GM21786 (cell line): ENCODE measurements around the gene TECPR2.
A peak's percentile ranks its signal among the peaks of the same experiment; 100 is the strongest.
"Not testable (repeated sequence)": the region's sequence is repeated elsewhere in the genome, so short reads cannot be mapped to it uniquely, and the experiment has no call there.

Experiments used
- ATAC-seq: cut with Tn5 transposase; IDR thresholded peaks from one replicate; pipeline ENCODE4 v1.9.1; 2021; ENCODE audit not compliant: unreplicated experiment

TECPR2 gene

DNA sequence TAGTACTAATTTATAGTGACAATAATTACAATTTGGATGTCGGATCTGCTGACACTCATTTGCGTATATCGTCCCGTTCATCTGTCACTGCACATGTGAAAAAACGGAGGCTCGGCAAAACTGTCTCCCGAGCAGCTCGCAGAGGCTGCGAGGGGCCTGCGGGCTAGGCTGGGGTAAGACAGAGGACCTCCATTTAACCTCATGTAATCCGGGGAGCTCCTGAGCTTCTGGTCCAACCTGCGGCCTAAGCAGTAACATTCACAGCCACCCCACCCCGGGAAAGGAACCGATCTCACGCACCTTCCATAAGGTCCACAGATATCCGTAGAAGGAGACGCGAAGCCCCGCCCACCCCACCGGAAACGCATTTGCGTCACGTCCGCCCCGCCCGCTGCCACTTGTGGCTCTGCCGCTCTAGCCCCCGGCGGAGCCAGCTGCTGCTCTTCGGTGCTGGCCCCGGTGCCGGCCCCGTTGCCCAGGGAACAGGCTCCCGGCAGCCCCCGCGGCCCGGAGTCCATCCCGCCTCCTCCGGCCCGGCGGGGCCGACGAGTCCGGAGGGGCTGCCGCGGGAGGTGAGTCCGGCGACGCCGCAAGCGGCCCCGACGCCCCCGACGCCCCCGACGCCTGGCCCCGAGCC, at the start of gene TECPR2, which contains the start of gene CINP:
Gene TECPR2, plus strand, starts transcription at position 397 of the 637 bp plus-strand sequence. CDS start 13,781 bp downstream, outside the sequence.
Gene CINP, minus strand, starts transcription at position 346 of the 637 bp plus-strand sequence. Its CDS starts 39 bp downstream, at position 307.
- peak; percentile 92 for ATAC-seq

- ATAC-seq = no peak
These were observed 48.3 kb upstream of the TECPR2 start for GRCh38 chr14:102314242-102315011.

DNA sequence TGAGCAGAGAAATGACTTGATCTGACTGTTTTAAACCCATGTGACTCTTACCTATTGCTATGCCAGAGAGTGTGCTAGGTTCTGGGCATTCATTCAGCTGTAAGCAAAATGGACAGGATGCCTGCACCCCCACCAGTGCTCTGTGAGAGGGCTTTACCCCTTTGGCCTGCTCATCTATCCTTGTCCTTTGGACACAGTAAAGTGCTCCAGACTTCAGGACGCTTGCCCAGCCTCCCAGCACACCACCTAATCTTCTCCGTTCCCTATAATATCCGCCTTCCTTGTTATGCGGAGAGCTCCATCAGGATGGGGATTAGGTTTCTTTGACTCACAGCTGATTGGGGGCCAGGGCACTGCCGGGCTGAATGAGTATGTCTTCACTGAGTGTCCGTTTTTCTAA, 47.6 kb upstream of the TECPR2 start:
- no peak for ATAC-seq

DNA sequence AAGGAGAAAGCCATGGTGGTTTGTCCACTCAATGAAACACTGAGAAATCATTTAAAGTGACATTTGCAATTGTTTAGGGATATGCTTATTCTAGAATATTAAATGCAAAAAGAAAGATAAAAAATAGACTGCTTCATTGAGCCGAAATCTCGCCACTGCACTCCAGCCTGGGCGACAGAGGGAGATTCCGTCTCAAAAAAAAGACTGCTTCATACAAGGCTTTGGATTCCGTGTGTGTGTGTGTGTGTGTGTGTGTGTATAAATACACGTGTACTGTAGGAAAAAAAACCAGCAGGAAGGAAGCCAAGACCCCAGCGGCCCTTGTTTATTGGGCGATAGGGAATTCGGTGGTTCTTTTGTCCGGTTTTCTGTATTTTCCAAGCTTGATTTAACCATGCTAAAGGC, 46.4 kb upstream of the TECPR2 start:
- ATAC-seq = no peak

GRCh38 chr14:102316743-102317563, 45.8 kb upstream of the TECPR2 start:
- ATAC-seq = peak; percentile 58

DNA sequence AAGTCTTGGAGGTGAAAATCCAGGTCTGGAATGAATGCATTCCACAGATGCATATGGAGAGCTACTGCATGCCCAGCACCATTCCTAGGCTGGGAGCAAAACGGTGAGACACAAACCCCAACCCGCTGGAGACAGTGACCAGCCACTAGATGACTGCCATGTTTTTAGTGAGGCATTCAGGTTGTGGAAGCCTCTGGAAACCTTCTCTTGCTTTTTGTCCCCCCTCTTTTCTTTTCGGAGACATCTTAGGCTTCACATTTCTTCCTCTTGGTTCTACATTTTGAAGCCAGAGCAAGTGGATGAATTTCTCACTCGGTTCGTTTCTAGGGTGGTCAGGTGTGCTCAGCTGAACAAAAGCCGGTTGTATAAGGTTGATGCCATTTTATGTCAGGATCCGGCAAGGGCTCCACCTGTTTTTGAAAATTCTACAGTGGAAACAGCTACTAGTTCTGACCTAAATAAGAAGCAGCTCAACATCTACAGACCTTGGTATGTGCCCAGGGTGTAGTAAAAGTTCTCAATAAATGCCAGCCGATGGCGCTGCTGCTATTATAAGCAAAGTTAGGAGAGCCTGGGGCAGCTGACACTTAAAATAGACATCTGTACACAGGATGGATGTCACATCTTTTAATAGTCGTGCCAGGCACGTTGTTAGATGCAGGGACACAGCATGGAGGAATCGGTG, 45.0 kb upstream of the TECPR2 start:
- no peak for ATAC-seq

- ATAC-seq = no peak
These were observed 43.9 kb upstream of the TECPR2 start for GRCh38 chr14:102318781-102319276.

DNA sequence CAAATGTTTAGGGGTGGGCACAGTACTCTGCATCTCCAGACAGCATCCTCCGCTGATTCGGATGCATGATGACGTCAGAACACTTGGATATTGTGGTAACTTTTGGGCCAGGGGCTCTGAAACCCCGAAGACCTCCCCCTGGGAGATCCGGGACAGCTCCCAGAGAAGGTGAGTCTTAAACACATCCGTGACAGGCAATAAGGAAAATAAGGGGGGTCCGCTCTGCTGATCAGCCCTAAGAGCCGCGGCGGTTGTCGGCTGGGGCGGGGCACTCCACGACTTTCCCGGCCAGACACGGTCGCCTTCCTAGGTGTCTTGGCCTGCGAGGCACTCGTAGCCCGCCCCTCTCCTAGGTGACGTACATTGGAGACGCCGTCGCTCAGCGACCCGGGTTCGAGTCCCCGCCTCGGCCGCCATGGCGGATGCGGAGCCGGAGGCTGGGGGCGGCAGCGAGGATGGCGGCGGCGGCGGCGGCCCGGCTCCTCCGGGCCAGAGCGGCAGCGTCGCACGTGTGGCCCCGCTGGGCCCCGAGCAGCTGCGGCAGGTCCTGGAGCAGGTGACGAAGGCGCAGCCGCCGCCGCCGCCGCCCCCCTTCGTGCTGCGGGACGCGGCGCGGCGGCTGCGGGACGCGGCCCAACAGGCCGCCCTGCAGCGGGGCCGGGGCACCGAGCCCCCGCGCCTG, 43.2 kb upstream of the TECPR2 start, which contains the start of gene ZNF839:
Gene ZNF839, plus strand, starts transcription at position 396 of the 682 bp plus-strand sequence. Its CDS starts 20 bp downstream, at position 416.
- peak; percentile 49 for ATAC-seq

- ATAC-seq = no peak
These were observed 42.6 kb upstream of the TECPR2 start for GRCh38 chr14:102320033-102320660.

- no peak for ATAC-seq
These were observed 41.9 kb upstream of the TECPR2 start for GRCh38 chr14:102320671-102321455.

DNA sequence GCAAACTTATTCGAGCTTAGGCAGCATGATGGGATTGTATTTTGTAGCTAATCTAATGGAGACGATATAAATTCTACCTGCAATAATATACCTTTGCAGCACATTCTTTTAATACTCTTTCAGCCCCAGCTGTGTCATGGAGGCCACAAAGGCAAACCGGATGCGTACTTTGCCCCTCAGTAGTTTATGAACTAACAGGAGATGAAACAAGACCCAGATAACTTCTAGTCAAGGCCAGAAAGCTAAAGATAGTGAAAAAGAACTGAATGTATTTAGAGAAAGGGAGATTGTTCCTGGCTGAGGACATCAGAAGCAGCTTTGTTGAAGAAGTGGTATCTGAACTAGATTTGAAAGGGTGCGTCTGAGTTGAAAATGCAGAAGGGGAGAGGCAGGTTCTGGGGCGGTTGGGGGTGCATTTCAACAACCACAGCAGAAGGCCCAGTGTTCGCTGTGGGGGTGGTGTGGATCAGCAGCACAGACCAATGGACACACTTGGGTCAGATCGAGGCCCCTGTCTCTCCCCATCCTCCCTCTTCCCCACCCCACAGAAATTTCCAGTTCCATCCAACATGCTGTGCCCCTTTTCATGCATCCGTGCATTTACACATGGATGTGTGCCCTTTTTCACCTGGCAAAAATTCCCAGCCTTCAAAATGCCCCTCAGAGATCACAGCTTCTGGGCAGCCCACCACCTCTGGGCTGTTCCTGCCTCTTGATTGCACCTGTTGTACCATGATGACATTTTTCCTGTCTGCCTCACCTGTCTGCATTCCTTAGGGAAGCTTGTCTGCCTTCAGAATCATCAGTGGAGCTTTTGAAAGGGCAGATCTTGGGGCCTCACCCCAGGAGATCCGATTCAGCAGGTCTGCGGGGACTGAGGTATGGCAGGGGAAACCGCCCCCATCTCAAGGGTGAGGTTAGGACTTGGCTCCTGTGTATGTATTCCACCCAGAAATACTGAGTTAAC, 41.0 kb upstream of the TECPR2 start:
- ATAC-seq = no peak

DNA sequence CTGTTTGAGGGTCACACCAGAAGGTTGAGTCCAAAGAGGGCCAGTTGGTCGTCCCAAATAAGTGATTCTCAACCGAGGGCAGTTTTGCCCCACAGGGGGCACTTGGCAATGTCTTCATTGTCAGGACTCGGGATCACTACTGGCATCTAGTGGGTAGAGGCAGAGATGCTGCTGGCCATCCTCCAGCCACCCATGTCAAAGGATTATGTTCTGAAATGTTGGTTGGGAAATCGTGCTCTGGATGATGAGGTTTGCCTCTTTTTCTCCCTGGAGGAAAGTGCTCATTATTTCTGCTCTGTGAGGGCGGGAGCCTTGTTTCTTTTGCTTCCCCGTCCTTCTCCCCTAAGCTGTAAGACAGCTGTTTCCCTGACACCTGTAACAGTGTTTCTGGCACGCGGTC, 39.6 kb upstream of the TECPR2 start:
- ATAC-seq = no peak

DNA sequence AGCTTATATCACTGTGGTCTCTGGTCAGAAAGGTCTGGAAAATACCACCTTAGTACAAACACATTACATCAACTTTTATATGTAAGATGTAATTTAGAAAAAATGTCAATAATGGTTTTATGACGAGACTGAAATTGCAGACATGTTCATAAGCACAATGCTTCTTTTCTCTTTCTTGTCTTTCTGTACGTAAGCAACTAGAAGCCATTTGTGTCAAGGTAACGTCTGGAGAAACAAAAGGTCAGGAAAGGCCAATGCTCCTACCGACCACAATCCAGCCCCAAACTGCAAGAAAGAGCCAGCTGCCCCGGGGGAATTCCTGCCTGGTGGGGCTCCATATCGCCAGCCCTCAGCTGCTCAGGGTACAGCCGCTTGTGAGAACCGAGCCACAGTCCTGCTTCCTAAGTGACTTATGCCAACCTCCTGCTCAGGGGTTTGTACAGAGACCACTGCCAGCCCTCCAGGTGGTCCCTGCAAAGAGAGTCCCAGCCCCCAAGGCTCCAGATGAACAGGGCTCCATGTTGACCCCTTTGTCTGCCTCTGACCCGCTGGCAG, 36.9 kb upstream of the TECPR2 start:
- ATAC-seq = no peak

GRCh38 chr14:102326583-102326982, 36.2 kb upstream of the TECPR2 start:
- ATAC-seq = no peak

GRCh38 chr14:102329381-102329780, 33.4 kb upstream of the TECPR2 start:
- not testable (repeated sequence) for ATAC-seq

DNA sequence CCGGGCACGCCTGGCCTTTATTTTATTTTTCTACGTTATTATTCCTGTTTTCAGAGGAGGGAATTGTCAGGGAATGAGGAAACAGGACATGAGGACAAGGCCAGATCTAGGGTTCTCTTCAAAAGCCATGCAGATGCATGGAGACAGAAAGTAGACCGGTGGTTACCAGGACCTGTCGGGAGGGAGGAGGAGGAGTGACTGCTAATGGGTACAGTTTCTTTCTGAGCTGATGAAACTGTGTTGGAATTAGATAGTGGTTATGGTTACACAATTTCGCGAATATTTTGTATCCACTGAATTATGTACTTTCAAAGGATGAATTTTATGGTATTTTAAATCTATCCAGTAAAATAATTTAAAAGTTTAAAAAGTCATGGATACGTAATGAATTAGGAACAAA, 31.9 kb upstream of the TECPR2 start:
- no peak for ATAC-seq

DNA sequence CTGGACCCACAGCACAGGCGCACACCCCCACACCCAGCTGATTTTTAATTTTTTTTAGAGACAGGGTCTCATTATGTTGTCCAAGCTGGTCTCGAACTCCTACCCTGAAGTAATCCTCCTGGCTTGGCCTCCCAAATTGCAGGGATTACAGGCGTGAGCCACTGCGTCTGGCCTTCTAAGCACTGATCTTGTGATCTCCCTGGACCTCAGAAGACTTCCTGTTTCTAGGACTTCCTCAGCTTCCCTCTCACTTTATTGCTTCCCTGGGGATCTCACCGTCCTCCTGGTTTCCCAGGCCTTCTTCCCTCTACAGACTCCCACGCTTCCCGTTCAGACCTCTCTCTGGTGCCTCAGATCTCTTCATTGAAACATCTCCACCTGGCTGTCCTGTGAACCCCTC, 29.4 kb upstream of the TECPR2 start:
- ATAC-seq = no peak
